HG03196 (cell line): Measurements from ENCODE around the gene PPP1R2C.

ENCODE experiments used
- ATAC-seq: cut with Tn5 transposase; IDR thresholded peaks from one replicate; pipeline ENCODE4 v1.9.1; 2021; ENCODE audit not compliant: unreplicated experiment

Gene PPP1R2C

GRCh38 chrX:42778096-42778495 lies at the start of gene PPP1R2C:
TSS of gene PPP1R2C (minus strand) at chrX:42778163. CDS start at chrX:42778079, 84 bp downstream.
- ATAC-seq, result no peak

GRCh38 chrX:42825201-42825600 lies 47.2 kb upstream of the PPP1R2C start:
- no peak for ATAC-seq

GRCh38 chrX:42824541-42824940 lies 46.6 kb upstream of the PPP1R2C start:
- ATAC-seq, result no peak

GRCh38 chrX:42823443-42823842 lies 45.5 kb upstream of the PPP1R2C start:
- ATAC-seq, result no peak

GRCh38 chrX:42821803-42822443 lies 44.0 kb upstream of the PPP1R2C start:
- no peak for ATAC-seq

- no peak for ATAC-seq
Measured at GRCh38 chrX:42818151-42818921, 40.4 kb upstream of the PPP1R2C start.

GRCh38 chrX:42809569-42809968 lies 31.6 kb upstream of the PPP1R2C start:
- no peak for ATAC-seq

- no peak for ATAC-seq
Measured at GRCh38 chrX:42807393-42807792, 29.4 kb upstream of the PPP1R2C start.

GRCh38 chrX:42804524-42804923 lies 26.6 kb upstream of the PPP1R2C start:
- ATAC-seq, result no peak

- ATAC-seq, result no peak
Measured at GRCh38 chrX:42803320-42803719, 25.4 kb upstream of the PPP1R2C start.

GRCh38 chrX:42797651-42798269 lies 19.8 kb upstream of the PPP1R2C start:
- no peak for ATAC-seq

- no peak for ATAC-seq
Measured at GRCh38 chrX:42783451-42783850, 5.5 kb upstream of the PPP1R2C start.

- no peak for ATAC-seq
Measured at GRCh38 chrX:42776195-42776594, 1.8 kb downstream of the PPP1R2C start.

GRCh38 chrX:42772874-42773273 lies 5.1 kb downstream of the PPP1R2C start:
- no peak for ATAC-seq

GRCh38 chrX:42771506-42772335 lies 6.2 kb downstream of the PPP1R2C start:
- no peak for ATAC-seq

GRCh38 chrX:42770566-42770965 lies 7.4 kb downstream of the PPP1R2C start:
- no peak for ATAC-seq

GRCh38 chrX:42759881-42760280 lies 18.1 kb downstream of the PPP1R2C start:
- ATAC-seq, result no peak

GRCh38 chrX:42755815-42756214 lies 22.1 kb downstream of the PPP1R2C start:
- ATAC-seq, result no peak

GRCh38 chrX:42754603-42755002 lies 23.4 kb downstream of the PPP1R2C start:
- ATAC-seq, result no peak

GRCh38 chrX:42754115-42754514 lies 23.8 kb downstream of the PPP1R2C start:
- no peak for ATAC-seq

- ATAC-seq, result no peak
Measured at GRCh38 chrX:42752730-42753129, 25.2 kb downstream of the PPP1R2C start.
